Right atrium auricular region (tissue), 2 donors: ENCODE measurements around the gene PUM1. TPM values are rescaled to one million over a fixed set of nuclear protein-coding genes. Genes with fewer than 3 reads are reported as not detected.
"Not testable (repeated sequence)": the region's sequence is repeated elsewhere in the genome, so short reads cannot be mapped to it uniquely, and the experiment has no call there.

Experiments
- DNase-seq: peaks from one replicate; pipeline ENCODE4 v3.0.0-alpha.2; 2019; ENCODE audit warnings: low spot score
- H3K27ac ChIP-seq, 2 donors: fragments of 200-600 bp; sonication (generic); 1 replicate in 1 of 2; 2 replicates in 1 of 2; pipeline ENCODE4 v1.5.1; 2016 to 2019
- H3K27me3 ChIP-seq, 2 donors: fragments of 200-600 bp; sonication (generic); one replicate each; pipeline versions ENCODE4 v1.5.1 to v1.6.0; 2017 to 2019
- H3K36me3 ChIP-seq: fragments of 200-600 bp; sonication (generic); one replicate; pipeline ENCODE4 v1.5.1; 2016
- H3K4me1 ChIP-seq, 2 donors: fragments of 200-600 bp; sonication (generic); one replicate each; pipeline versions ENCODE4 v1.5.1 to v1.6.0; 2017 to 2019
- H3K4me3 ChIP-seq, 2 donors: fragments of 200-600 bp; sonication (generic); 1 replicate in 1 of 2; 2 replicates in 1 of 2; pipeline ENCODE4 v1.5.1; 2017 to 2019; ENCODE audit warnings: mild to moderate bottlenecking in 1 of 2, moderate library complexity in 1 of 2
- H3K9me3 ChIP-seq, 2 donors: fragments of 200-600 bp; sonication (generic); one replicate each; pipeline ENCODE4 v1.5.1; 2019
- total RNA-seq, 2 donors: library from RNA; depleted of rRNA; stranded (reverse); fragments of >200 nt; gene quantifications; one replicate each; pipeline ENCODE4 v1.1.0, GENCODE V29; 2016
- TF ChIP-seq, protein P1 (sequence below), 2 donors: fragments of 200-600 bp; sonication (generic); IDR thresholded peaks; one replicate each; pipeline ENCODE4 v1.5.1; 2019; ENCODE audit warnings: antibody characterized with exemption in 2 of 2

PUM1 gene
- total RNA-seq, 2 donors from 2014 or later = 51.2 to 68.8 TPM

DNA sequence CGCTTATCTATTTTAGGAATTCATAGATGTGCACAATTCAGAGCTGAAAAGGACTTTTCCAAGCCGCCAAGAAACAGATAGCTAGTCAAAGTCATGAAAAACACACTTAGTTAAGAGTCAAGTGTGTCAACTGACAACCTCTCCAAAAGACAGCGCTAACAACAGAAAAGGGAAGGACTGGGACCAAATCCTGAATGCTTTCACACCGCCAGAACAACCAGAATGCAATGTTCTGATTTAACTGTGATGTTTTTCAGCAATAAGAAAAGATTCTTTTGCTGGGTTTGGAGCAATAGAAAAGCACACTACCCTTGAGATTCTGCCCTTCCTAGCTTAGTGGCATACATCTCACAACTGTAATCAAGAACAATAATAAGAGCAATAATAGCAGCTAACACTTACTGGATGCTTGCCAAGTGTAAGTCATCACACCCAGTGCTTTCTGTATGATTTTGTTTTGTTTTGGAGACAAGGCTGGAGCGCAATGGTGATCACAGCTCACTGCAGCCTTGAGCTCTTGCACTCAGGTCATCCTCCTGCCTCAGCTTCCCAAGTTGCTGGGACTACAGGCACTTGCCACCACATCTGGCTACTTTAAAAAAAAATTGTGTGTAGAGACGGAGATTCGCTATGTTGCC, 123.1 kb downstream of the PUM1 start:
- no peak overlapping the region for H3K4me3 ChIP-seq
- H3K4me1 ChIP-seq = no peaks in the 10 kb centered on the region
- H3K9me3 ChIP-seq = no peaks in the 10 kb centered on the region
- no peak for DNase-seq
- no peaks in the 10 kb centered on the region for H3K27me3 ChIP-seq
- peaks cover 88% of the 10 kb centered on the region for H3K36me3 ChIP-seq
- TF ChIP-seq, protein P1, sequence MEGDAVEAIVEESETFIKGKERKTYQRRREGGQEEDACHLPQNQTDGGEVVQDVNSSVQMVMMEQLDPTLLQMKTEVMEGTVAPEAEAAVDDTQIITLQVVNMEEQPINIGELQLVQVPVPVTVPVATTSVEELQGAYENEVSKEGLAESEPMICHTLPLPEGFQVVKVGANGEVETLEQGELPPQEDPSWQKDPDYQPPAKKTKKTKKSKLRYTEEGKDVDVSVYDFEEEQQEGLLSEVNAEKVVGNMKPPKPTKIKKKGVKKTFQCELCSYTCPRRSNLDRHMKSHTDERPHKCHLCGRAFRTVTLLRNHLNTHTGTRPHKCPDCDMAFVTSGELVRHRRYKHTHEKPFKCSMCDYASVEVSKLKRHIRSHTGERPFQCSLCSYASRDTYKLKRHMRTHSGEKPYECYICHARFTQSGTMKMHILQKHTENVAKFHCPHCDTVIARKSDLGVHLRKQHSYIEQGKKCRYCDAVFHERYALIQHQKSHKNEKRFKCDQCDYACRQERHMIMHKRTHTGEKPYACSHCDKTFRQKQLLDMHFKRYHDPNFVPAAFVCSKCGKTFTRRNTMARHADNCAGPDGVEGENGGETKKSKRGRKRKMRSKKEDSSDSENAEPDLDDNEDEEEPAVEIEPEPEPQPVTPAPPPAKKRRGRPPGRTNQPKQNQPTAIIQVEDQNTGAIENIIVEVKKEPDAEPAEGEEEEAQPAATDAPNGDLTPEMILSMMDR (IDR thresholded peaks at IDR 0.05) = no peak
- H3K27ac ChIP-seq = no peak overlapping the region

DNA sequence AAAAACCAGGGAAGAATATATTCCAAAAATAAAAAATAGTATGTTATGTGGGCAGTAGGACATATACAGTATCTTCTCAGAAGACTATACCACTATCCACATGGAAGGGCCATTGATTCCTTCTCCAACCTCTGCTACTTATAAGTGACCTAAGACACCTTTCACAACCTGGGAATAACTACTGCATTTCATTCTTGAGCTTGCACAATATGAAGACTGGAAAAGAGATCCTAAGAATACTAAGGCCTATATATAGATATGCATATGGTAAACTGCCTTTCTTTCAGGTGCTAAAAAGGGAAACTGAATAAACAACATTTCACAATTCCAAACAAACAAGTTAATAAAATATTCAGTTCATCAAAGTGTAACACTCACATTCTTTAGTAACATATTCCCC, 125.0 kb downstream of the PUM1 start:
- TF ChIP-seq, protein P1 (IDR thresholded peaks at IDR 0.05) = no peak
- Histone ChIP-seq H3K27me3 (no peaks in the 10 kb centered on the region), H3K4me1 (no peaks in the 10 kb centered on the region), H3K9me3 (no peaks in the 10 kb centered on the region), H3K4me3 (no peak overlapping the region), H3K27ac (no peak overlapping the region), H3K36me3 (peaks cover 90% of the 10 kb centered on the region)
- DNase-seq = no peak

DNA sequence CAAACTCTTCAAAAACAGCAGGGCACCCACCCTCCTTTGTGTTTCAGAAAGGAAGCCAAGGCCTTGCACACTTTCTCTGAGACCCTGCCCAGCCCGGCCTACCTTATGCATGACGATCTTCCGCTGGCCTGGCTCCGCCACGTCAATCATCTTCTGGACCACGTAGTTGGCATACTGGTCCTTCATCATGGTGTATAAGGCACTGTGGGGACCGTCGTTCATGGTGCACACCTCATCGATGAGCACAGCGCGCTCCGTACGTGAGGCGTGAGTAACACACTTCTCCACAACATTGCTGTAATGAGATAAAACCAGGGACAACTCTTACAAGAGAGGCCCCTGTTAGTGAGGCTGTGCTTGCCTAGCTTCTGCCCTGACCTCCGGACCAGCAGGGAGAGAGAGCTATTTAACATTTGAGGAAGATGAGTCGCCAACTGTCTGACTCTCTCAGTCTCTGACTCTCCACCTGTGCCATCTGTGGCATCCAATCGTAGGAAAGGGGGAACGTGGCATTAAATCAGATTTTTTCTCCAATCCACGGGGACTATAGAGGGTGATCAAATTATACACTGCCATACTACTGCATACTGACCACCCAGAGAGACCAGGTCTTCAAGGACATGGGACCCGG, 128.9 kb downstream of the PUM1 start:
- no peak overlapping the region for H3K27ac ChIP-seq
- H3K4me1 ChIP-seq = no peaks in the 10 kb centered on the region
- H3K9me3 ChIP-seq = no peaks in the 10 kb centered on the region
- H3K27me3 ChIP-seq = no peaks in the 10 kb centered on the region
- TF ChIP-seq, protein P1 (IDR thresholded peaks at IDR 0.05) = no peak
- H3K36me3 ChIP-seq = peaks cover 80% of the 10 kb centered on the region
- H3K4me3 ChIP-seq = no peak overlapping the region
- no peak for DNase-seq

DNA sequence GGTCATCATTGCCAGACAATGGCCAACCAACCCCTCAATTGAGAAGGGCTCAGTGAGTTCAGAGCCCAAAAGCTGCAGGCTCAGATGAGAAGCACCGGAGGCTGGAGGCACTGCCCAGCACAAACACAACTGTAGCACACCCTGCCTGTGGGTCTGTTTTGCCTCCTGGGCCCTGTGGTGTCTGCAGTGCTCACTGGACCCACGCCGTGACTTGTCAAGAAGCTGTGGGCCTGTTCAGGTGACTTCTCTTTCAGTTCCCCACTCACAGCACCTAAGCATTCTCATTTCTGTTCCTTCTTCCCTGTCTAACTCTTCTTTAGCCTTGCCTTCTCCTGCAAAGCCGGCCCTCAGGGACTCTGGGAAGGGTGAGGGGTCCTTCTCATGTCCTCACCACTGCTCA, 129.8 kb downstream of the PUM1 start:
- DNase-seq, H3K27ac ChIP-seq, H3K9me3 ChIP-seq, H3K4me1 ChIP-seq, H3K4me3 ChIP-seq, H3K27me3 ChIP-seq: not testable (repeated sequence)
- peaks cover 71% of the 10 kb centered on the region for H3K36me3 ChIP-seq

DNA sequence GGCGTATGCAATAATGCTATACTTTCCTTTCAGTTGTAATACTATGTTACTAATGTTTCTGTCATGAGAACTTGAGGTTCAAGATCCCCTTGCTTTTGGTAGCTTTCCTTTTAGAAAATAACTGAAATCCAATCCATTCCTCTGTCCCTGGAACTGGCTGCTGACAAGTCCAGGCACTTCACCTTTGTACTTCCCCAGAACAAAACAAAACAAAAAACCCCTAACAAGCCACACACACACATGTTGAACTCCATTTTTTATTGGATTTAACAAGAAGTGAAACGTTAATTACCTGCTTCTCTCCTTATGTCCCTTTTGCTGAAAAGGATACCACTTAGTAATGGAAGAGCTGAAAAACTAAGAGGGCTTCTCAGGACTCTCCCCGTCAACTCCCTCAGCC, 130.9 kb downstream of the PUM1 start:
- Histone ChIP-seq H3K36me3 (peaks cover 61% of the 10 kb centered on the region), H3K27ac (no peak overlapping the region), H3K9me3 (no peaks in the 10 kb centered on the region), H3K4me3 (no peak overlapping the region), H3K27me3 (no peaks in the 10 kb centered on the region), H3K4me1 (no peaks in the 10 kb centered on the region)
- TF ChIP-seq, protein P1 (IDR thresholded peaks at IDR 0.05) = no peak
- no peak for DNase-seq

DNA sequence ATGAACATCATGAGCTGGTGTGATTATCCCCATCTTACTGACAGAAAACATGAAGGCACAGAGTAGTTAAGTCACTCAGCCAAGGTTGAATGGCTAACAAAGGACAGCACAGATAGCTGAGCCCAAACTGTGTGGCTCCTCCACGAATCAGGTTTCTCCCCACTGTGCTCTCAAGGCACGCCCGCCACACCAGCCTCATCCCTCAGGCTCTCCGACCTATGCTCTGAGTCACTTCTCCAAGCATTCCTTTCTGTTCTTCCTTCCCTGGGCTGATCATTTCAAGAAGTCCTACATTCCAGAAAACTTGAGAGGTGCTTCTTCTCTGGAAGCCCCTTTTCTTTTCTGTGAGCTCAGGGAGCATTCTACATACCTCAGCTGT, 131.7 kb downstream of the PUM1 start:
- TF ChIP-seq, protein P1 (IDR thresholded peaks at IDR 0.05) = no peak
- no peak overlapping the region for H3K4me3 ChIP-seq
- H3K4me1 ChIP-seq = no peaks in the 10 kb centered on the region
- H3K36me3 ChIP-seq = peaks cover 57% of the 10 kb centered on the region
- no peak overlapping the region for H3K27ac ChIP-seq
- H3K27me3 ChIP-seq = no peaks in the 10 kb centered on the region
- DNase-seq = no peak
- no peaks in the 10 kb centered on the region for H3K9me3 ChIP-seq
